ENCODE data around the gene FZD4. TPM values are rescaled to one million over a fixed set of nuclear protein-coding genes. Genes with fewer than 3 reads are reported as not detected.

The FZD4 gene
- total RNA-seq, 5 donors from 2014 or later (not counting 1 experiment from before 2014, with no cell fraction given) = 0.13 to 0.35 (median 0.20) TPM; not detected in 2

- H3K4me3 ChIP-seq (ENCODE audit: control insufficient read depth in 1 of 2, extremely low read depth in 1 of 2, low read length in 1 of 2) = no peak overlapping the region
- Mint-ChIP-seq H3K27me3 (peaks cover 5 to 8% of the 10 kb centered on the region in 2 donors), H3K27ac (no peak overlapping the region), H3K36me3 (no peaks in the 10 kb centered on the region), H3K4me1 (no peaks in the 10 kb centered on the region), H3K4me3 (no peak overlapping the region), H3K9me3 (no peaks in the 10 kb centered on the region)
- ChIA-PET POLR2A (no interaction called here), CTCF (no interaction called here)
- 85% methylated on average over 5 of the region's 5 CpGs for WGBS (ENCODE audit: insufficient coverage)
- no peaks in the 10 kb centered on the region for H3K4me1 ChIP-seq (ENCODE audit: control insufficient read depth in 1 of 2, extremely low read depth in 1 of 2, insufficient read depth in 2 of 2, low read length in 2 of 2)
- H3K27me3 ChIP-seq (replicated peaks in 1 of 2; ENCODE audit: control insufficient read depth in 2 of 2, extremely low read depth in 1 of 2, insufficient read depth in 2 of 2, low read length in 1 of 2) = no peaks in the 10 kb centered on the region
- no peak for DNase-seq
- no peaks in the 10 kb centered on the region for H3K9me3 ChIP-seq
- no peak overlapping the region for H3K27ac ChIP-seq (ENCODE audit: low read length)
- ATAC-seq (replicated peaks in 1 of 4) = no peak
- H3K36me3 ChIP-seq (ENCODE audit: control insufficient read depth in 2 of 2, extremely low read depth in 1 of 2, insufficient read depth in 1 of 2, low read length in 1 of 2) = no peaks in the 10 kb centered on the region
These were observed 58.8 kb downstream of the FZD4 start for GRCh38 chr11:86896441-86896841.

Other genes starting within 250 kb of the FZD4 start
- 1 to 10 TPM; 1.3 to 4.3 (median 1.6) TPM for gene PRSS23, start 154.9 kb downstream of the FZD4 start, total RNA-seq
- gene TMEM135, start 82.5 kb upstream of the FZD4 start, total RNA-seq = 10 to 100 TPM in 4 of 5 donors, 1 to 10 TPM in 1; 6.3 to 20.8 (median 12.7) TPM

Data from T-cell (primary cell).